Stimulated activated CD8-positive, alpha-beta memory T cell treated with anti-CD3 and anti-CD28 coated beads, Interleukin-4, amount 100 ng/mL, for 48 hours (primary cell): Measurements from ENCODE around the gene NARF.
"Not testable (repeated sequence)": the region's sequence is repeated elsewhere in the genome, so short reads cannot be mapped to it uniquely, and the experiment has no call there.

Experiments
- DNase-seq: peaks from one replicate; pipeline ENCODE4 v3.0.0-alpha.2; 2020

NARF gene

GRCh38 chr17:82503728-82504308 lies 45.3 kb downstream of the NARF start:
- no peak for DNase-seq

- DNase-seq = no peak
Observed at GRCh38 chr17:82505296-82505695, 46.8 kb downstream of the NARF start.

GRCh38 chr17:82506402-82506801 lies 47.9 kb downstream of the NARF start:
- DNase-seq = peak; percentile 61

GRCh38 chr17:82507631-82508175 lies 49.2 kb downstream of the NARF start:
- DNase-seq = no peak

GRCh38 chr17:82511642-82512041 lies 53.1 kb downstream of the NARF start:
- not testable (repeated sequence) for DNase-seq

- not testable (repeated sequence) for DNase-seq
Observed at GRCh38 chr17:82513864-82514263, 55.3 kb downstream of the NARF start.

GRCh38 chr17:82517230-82517865 lies 58.8 kb downstream of the NARF start:
- DNase-seq = no peak

GRCh38 chr17:82518826-82519810 lies 60.6 kb downstream of the NARF start, which contains the start of gene FOXK2:
FOXK2 (plus strand) TSS chr17:82519732; CDS start chr17:82519889, 157 bp downstream.
- DNase-seq = peak; percentile 95

GRCh38 chr17:82519971-82520903 lies 61.7 kb downstream of the NARF start:
- peak; percentile 51 for DNase-seq

- no peak for DNase-seq
Observed at GRCh38 chr17:82524540-82524939, 66.0 kb downstream of the NARF start.

GRCh38 chr17:82525712-82526111 lies 67.2 kb downstream of the NARF start:
- DNase-seq = no peak

GRCh38 chr17:82527898-82528297 lies 69.4 kb downstream of the NARF start:
- no peak for DNase-seq

- no peak for DNase-seq
Observed at GRCh38 chr17:82528484-82529265, 70.1 kb downstream of the NARF start.

GRCh38 chr17:82529914-82530300 lies 71.4 kb downstream of the NARF start:
- DNase-seq = no peak

GRCh38 chr17:82531431-82531881 lies 72.9 kb downstream of the NARF start:
- DNase-seq = no peak

- no peak for DNase-seq
Observed at GRCh38 chr17:82534401-82534812, 75.9 kb downstream of the NARF start.

- DNase-seq = no peak
Observed at GRCh38 chr17:82536512-82537201, 78.1 kb downstream of the NARF start.

- DNase-seq = not testable (repeated sequence)
Observed at GRCh38 chr17:82537228-82537627, 78.7 kb downstream of the NARF start.

- DNase-seq = not testable (repeated sequence)
Observed at GRCh38 chr17:82539076-82539475, 80.5 kb downstream of the NARF start.
